ENCODE results near the gene FRZB. TPM values are rescaled to one million over a fixed set of nuclear protein-coding genes. Genes with fewer than 3 reads are reported as not detected.

The FRZB gene
- total RNA-seq, 2 donors from 2014 or later = not detected

DNA sequence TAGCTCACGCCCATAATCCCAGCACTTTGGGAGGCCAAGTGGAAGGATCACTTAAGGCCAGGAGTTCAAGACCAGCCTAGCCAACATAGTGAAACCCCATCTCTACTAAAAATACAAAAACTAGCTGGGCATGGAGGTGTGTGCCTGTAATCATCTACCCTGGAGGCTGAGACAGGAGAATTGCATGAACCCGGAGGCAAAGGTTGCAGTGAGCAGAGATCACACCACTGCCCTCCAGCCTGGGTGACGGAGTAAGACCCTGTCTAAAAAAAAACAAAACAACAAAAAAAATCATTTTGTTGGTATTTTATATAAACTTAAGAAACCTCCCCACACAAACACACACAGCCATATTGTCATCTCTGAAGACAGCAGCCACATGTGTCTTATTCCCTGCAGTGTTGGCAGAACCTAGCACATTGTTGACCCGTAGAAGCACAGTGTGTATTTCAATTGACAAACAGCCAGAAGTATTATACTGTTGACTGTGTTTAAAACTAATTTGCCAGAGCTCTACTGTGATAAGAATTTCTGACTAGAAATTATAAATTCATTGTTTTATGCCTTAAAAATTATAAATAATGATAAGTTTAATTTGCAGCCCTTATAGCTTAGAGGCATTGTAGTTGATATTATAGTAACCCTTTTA is 82.3 kb downstream of the FRZB start:
- peaks cover 2 to 6% of the 10 kb centered on the region in 2 donors for H3K36me3 Mint-ChIP-seq (ENCODE audit: insufficient read depth in 2 of 2)
- H3K4me1 Mint-ChIP-seq (ENCODE audit: low read depth) = no peaks in the 10 kb centered on the region
- H3K4me3 Mint-ChIP-seq = no peak overlapping the region
- H3K27me3 Mint-ChIP-seq (ENCODE audit: low read depth) = no peaks in the 10 kb centered on the region
- no peak for ATAC-seq (replicated peaks in 1 of 2)
- no peak overlapping the region for H3K27ac Mint-ChIP-seq
- no peak for DNase-seq
- no peaks in the 10 kb centered on the region for H3K9me3 Mint-ChIP-seq

Other genes starting within 250 kb of the FRZB start
- gene DNAJC10, start 150.4 kb downstream of the FRZB start, total RNA-seq = 10 to 100 TPM; 50.9 to 57.5 TPM
- gene NCKAP1, start 171.8 kb upstream of the FRZB start, total RNA-seq = 10 to 100 TPM in 1 of 2 donors, 1 to 10 TPM in 1; 9.3 to 12.4 TPM
- gene DUSP19, start 212.1 kb upstream of the FRZB start, total RNA-seq = 1 to 10 TPM; 2.8 TPM

All from activated T-cell treated with anti-CD3 and anti-CD28 coated beads, Interleukin-2, amount 50 U/mL, for 72 hours (primary cell).